Activated B cell treated with CpG ODN at 0.5 μM for 24 hours (primary cell): ENCODE data around the gene ACCS. TPM values are rescaled to one million over a fixed set of nuclear protein-coding genes. Genes with fewer than 3 reads are reported as not detected.
A peak's percentile ranks its signal among the peaks of the same experiment; 100 is the strongest.

ENCODE experiments used
- ATAC-seq: fragments of 200-7000 bp; cut with Tn5 transposase; one replicate; pipeline ENCODE4 v1.10.0; 2021; ENCODE audit warnings: low read depth, mild to moderate bottlenecking, moderate library complexity
- CTCF ChIA-PET: fragments of 350-600 bp; sonication (Branson Sonifier 250); formaldehyde crosslinking; loops from one replicate; lab custom pipeline; 2021; ENCODE audit warnings: antibody characterized with exemption; lab: Charles Lee
- POLR2A ChIA-PET: fragments of 350-600 bp; sonication (Branson Sonifier 250); formaldehyde crosslinking; loops from one replicate; lab custom pipeline; 2021; ENCODE audit warnings: antibody characterized with exemption; lab: Charles Lee
- DNase-seq: peaks from one replicate; pipeline ENCODE4 v3.0.0; 2022
- H3K27ac Mint-ChIP-seq: one replicate; pipeline ENCODE4 v1.8.0; 2020; ENCODE audit warnings: mixed read lengths
- H3K27me3 Mint-ChIP-seq: one replicate; pipeline ENCODE4 v1.8.0; 2021; ENCODE audit warnings: mixed read lengths
- H3K36me3 Mint-ChIP-seq: one replicate; pipeline ENCODE4 v1.8.0; 2021; ENCODE audit warnings: low read depth, mixed read lengths
- H3K4me1 Mint-ChIP-seq: one replicate; pipeline ENCODE4 v1.8.0; 2021; ENCODE audit warnings: mixed read lengths
- H3K4me3 Mint-ChIP-seq: one replicate; pipeline ENCODE4 v1.8.0; 2020; ENCODE audit warnings: mild to moderate bottlenecking, mixed read lengths
- H3K9me3 Mint-ChIP-seq: one replicate; pipeline ENCODE4 v1.8.0; 2020; ENCODE audit warnings: mixed read lengths
- CTCF ChIP-seq: fragments of 200-600 bp; IDR thresholded peaks from one replicate; pipeline ENCODE4 v1.8.0; 2022; ENCODE audit warnings: antibody characterized with exemption, mild to moderate bottlenecking
- intact Hi-C: fragments of 100-400 bp; cut with micrococcal nuclease; formaldehyde crosslinking; loops from one replicate; pipeline ENCODE4 v1.15.1; 2024
- total RNA-seq: library from RNA; stranded (reverse); gene quantifications from 2 replicates; pipeline ENCODE4 v1.2.3, GENCODE V29; 2022

Gene ACCS
- total RNA-seq, 1 donor from 2014 or later, result 27.0 TPM

- Mint-ChIP-seq H3K4me1 (peaks cover 19% of the 10 kb centered on the region), H3K9me3 (no peaks in the 10 kb centered on the region), H3K36me3 (peaks cover 14% of the 10 kb centered on the region), H3K27me3 (no peaks in the 10 kb centered on the region), H3K27ac (no peak overlapping the region), H3K4me3 (peak overlapping the region; percentile 92)
- POLR2A ChIA-PET, result no interaction called here
- intact Hi-C loops, result loop anchor here (5.0 to 10.0 kb wide), 2 partner anchors 710 to 752 kb away; partner anchors contain the start of genes API5 and TTC17
- CTCF ChIA-PET, result no interaction called here
- DNase-seq (no peak), ATAC-seq (no peak)
- TF ChIP-seq CTCF, result no peak
Observed at GRCh38 chr11:44067266-44067665, 1.2 kb downstream of the ACCS start.

GRCh38 chr11:44068180-44068579 lies 2.1 kb downstream of the ACCS start:
- peaks cover 19% of the 10 kb centered on the region for H3K36me3 Mint-ChIP-seq
- DNase-seq, result no peak
- peaks cover 19% of the 10 kb centered on the region for H3K4me1 Mint-ChIP-seq
- ATAC-seq, result no peak
- intact Hi-C loops, result loop anchor here (5.0 to 10.0 kb wide), 2 partner anchors 711 to 753 kb away; partner anchors contain the start of genes API5 and TTC17
- H3K4me3 Mint-ChIP-seq, result no peak overlapping the region
- TF ChIP-seq CTCF, result no peak
- H3K27ac Mint-ChIP-seq, result no peak overlapping the region
- H3K9me3 Mint-ChIP-seq, result no peaks in the 10 kb centered on the region
- ChIA-PET POLR2A (no interaction called here), CTCF (interaction anchor here (1.6 to 2.2 kb wide), 2 partner anchors 26 to 37 kb away, joined by 3 to 10 read pairs; no protein-coding TSS in a partner anchor)
- H3K27me3 Mint-ChIP-seq, result no peaks in the 10 kb centered on the region

- TF ChIP-seq CTCF, result no peak
- ChIA-PET CTCF (interaction anchor here (0.6 kb wide), 1 partner anchor 23 kb away, joined by 3 read pairs; no protein-coding TSS in a partner anchor), POLR2A (no interaction called here)
- no peak for DNase-seq
- H3K27ac Mint-ChIP-seq, result no peak overlapping the region
- ATAC-seq, result no peak
- H3K27me3 Mint-ChIP-seq, result no peaks in the 10 kb centered on the region
- H3K9me3 Mint-ChIP-seq, result no peaks in the 10 kb centered on the region
- H3K4me1 Mint-ChIP-seq, result peaks cover 10% of the 10 kb centered on the region
- H3K36me3 Mint-ChIP-seq, result peaks cover 38% of the 10 kb centered on the region
- intact Hi-C loops, result no loop called here
- H3K4me3 Mint-ChIP-seq, result no peak overlapping the region
Observed at GRCh38 chr11:44071157-44071556, 5.1 kb downstream of the ACCS start.

GRCh38 chr11:44072757-44073658 lies 6.9 kb downstream of the ACCS start:
- no peak for ATAC-seq
- intact Hi-C loops, result no loop called here
- CTCF ChIA-PET, result no interaction called here
- TF ChIP-seq CTCF, result no peak
- Mint-ChIP-seq H3K4me1 (no peaks in the 10 kb centered on the region), H3K36me3 (peaks cover 45% of the 10 kb centered on the region), H3K27me3 (no peaks in the 10 kb centered on the region), H3K4me3 (no peak overlapping the region), H3K9me3 (no peaks in the 10 kb centered on the region), H3K27ac (no peak overlapping the region)
- DNase-seq, result no peak
- POLR2A ChIA-PET, result no interaction called here

GRCh38 chr11:44078794-44079193 lies 12.7 kb downstream of the ACCS start:
- ChIA-PET POLR2A (interaction anchor here (0.8 kb wide), 1 partner anchor 14 kb away, joined by 5 read pairs; no protein-coding TSS in a partner anchor), CTCF (interaction anchor here (1.7 kb wide), 1 partner anchor 15 kb away, joined by 5 read pairs; no protein-coding TSS in a partner anchor)
- no peak overlapping the region for H3K4me3 Mint-ChIP-seq
- no peaks in the 10 kb centered on the region for H3K27me3 Mint-ChIP-seq
- no peak for ATAC-seq
- no peaks in the 10 kb centered on the region for H3K9me3 Mint-ChIP-seq
- H3K4me1 Mint-ChIP-seq, result no peaks in the 10 kb centered on the region
- peaks cover 30% of the 10 kb centered on the region for H3K36me3 Mint-ChIP-seq
- no peak overlapping the region for H3K27ac Mint-ChIP-seq
- DNase-seq, result no peak
- no peak for TF ChIP-seq CTCF
- intact Hi-C loops, result no loop called here
